Chondrocyte (in vitro differentiated cells): ENCODE data around the gene GSTP1. TPM values are rescaled to one million over a fixed set of nuclear protein-coding genes. Genes with fewer than 3 reads are reported as not detected.
A peak's percentile ranks its signal among the peaks of the same experiment; 100 is the strongest.

Experiments
- DNase-seq: peaks from one replicate; pipeline ENCODE4 v3.0.0; 2021; ENCODE audit warnings: mixed read lengths, low spot score
- H3K27ac Mint-ChIP-seq: one replicate; pipeline ENCODE4 v1.8.0; 2021; ENCODE audit warnings: mild to moderate bottlenecking, moderate library complexity, mixed read lengths; ENCODE audit not compliant: unreplicated experiment
- H3K27me3 Mint-ChIP-seq: 2 replicates; pipeline ENCODE4 v1.8.0; 2021; ENCODE audit warnings: low read depth, mixed read lengths
- H3K36me3 Mint-ChIP-seq: 2 replicates; pipeline ENCODE4 v1.8.0; 2021; ENCODE audit warnings: low read depth, mixed read lengths
- H3K4me1 Mint-ChIP-seq: 2 replicates; pipeline ENCODE4 v1.8.0; 2021; ENCODE audit warnings: low read depth, mild to moderate bottlenecking, mixed read lengths
- H3K4me3 Mint-ChIP-seq: one replicate; pipeline ENCODE4 v1.8.0; 2021; ENCODE audit warnings: mild to moderate bottlenecking, moderate library complexity, mixed read lengths; ENCODE audit not compliant: unreplicated experiment
- H3K9me3 Mint-ChIP-seq: 2 replicates; pipeline ENCODE4 v1.8.0; 2021; ENCODE audit warnings: low read depth, mixed read lengths
- CTCF ChIP-seq: fragments of 200-600 bp; sonication (generic); IDR thresholded peaks from 2 replicates; pipeline ENCODE4 v1.5.0; 2021; ENCODE audit warnings: antibody characterized with exemption, mild to moderate bottlenecking, moderate library complexity
- total RNA-seq: library from RNA; stranded (reverse); gene quantifications from 3 replicates; pipeline ENCODE4 v1.2.1, GENCODE V29; 2021

GSTP1 gene
- total RNA-seq, 1 donor from 2014 or later, result 644 TPM

DNA sequence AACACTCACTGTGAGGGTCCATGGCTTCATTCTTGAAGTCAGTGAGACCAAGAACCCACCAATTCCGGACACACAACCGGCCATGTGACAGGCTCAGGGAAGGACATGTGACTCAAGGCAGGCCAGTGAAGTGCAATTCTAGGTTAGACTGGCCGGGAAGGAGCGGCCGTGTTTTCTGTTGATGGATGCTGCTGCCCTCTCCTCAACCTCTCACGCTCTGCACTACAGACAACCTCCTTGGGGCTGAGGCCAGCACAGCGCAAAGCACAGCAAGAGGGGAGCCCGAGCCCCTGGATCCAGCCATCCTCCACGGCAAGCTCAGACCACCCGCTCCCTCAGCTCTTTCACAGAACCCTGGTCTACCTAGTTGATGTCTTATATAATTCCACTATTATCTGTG, 43.4 kb downstream of the GSTP1 start:
- no peaks in the 10 kb centered on the region for H3K36me3 Mint-ChIP-seq
- H3K27ac Mint-ChIP-seq, result no peak overlapping the region
- no peaks in the 10 kb centered on the region for H3K9me3 Mint-ChIP-seq
- no peak for DNase-seq
- no peak overlapping the region for H3K4me3 Mint-ChIP-seq
- TF ChIP-seq CTCF, result no peak
- H3K4me1 Mint-ChIP-seq, result peaks cover 5% of the 10 kb centered on the region
- H3K27me3 Mint-ChIP-seq, result no peaks in the 10 kb centered on the region

- no peak overlapping the region for H3K27ac Mint-ChIP-seq
These were observed 43.8 kb downstream of the GSTP1 start for GRCh38 chr11:67627441-67627811.

DNA sequence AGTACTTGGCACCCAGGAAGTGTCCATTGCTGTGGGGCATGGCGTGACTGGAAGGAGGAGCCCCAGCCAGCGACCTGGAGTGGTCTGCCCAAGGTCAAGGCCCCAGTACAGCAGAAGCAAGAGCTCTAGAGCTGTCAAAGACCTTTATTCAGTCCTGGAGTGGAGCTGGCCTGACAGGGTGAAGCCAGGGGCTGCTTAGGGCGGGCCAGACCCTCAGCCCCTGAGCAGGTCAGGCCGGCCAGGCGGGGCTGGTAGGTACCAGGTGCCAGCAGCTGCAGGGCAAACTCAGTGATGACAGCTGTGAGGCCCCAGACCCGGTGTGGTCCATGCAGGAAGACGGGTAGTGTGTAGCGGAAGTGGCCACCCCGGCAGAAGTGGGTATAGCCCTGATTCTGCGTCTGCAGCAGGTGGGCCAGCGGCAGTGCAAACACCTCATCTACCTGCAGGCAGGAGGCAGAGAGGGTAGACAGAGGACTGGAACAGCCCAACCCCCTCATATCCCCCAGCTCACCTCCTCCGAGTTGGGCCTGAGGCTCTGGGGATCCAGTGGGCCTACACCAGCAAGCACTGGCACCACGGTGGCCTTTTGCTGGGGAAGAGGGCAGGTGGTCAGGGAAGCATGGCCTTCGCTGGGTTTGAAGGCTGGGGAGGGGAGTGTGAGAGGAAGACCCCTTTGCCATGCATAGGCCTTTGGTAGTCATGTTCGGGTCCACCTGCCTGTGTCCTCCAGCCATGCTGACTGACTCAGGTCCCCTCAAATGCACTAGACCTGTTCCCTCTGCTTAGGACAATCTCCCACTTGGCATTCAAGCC, 44.4 kb downstream of the GSTP1 start:
- H3K27me3 Mint-ChIP-seq, result no peaks in the 10 kb centered on the region
- no peak overlapping the region for H3K4me3 Mint-ChIP-seq

More at GRCh38 chr11:67627441-67627811, 43.8 kb downstream of the GSTP1 start:
- H3K9me3 Mint-ChIP-seq, result no peaks in the 10 kb centered on the region
- H3K4me3 Mint-ChIP-seq, result no peak overlapping the region
- no peaks in the 10 kb centered on the region for H3K27me3 Mint-ChIP-seq
- DNase-seq, result peak; percentile 79
- no peak for TF ChIP-seq CTCF
- peaks cover 5% of the 10 kb centered on the region for H3K4me1 Mint-ChIP-seq
- H3K36me3 Mint-ChIP-seq, result no peaks in the 10 kb centered on the region

DNA sequence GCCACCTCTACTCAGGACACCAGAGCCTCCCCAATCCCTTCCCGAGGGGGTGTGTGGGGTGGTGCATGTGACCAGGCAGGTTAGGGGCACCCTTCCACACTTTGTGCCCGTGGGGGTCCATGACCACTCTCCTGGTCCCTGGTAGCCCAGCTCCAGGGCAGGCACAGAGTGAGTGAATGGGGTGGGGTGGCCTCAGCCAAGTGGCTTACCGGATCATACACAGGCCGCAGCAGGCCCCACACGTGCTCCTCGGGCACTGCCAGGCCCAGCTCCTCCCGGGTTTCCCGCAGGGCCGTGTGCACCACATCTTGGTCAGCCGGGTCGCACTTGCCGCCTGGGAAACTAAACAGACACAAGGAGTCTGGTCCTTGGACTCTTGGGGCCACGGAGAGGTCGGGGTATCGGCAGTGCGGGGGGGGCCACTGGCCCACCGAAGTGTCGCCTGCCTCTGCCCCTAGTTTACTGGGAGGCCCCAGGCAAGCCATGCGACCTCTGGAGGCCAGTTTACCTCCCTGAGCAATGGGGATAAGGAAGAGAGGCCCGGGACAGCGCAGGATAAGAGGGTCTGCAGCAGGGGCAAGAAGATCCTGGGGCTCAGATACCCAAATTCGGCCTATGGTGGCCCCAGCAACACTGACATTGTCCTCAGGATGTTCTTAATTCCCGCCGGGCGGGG, 45.2 kb downstream of the GSTP1 start:
- H3K36me3 Mint-ChIP-seq, result no peaks in the 10 kb centered on the region
- no peak overlapping the region for H3K27ac Mint-ChIP-seq
- DNase-seq, result peak; percentile 74
- no peaks in the 10 kb centered on the region for H3K9me3 Mint-ChIP-seq
- TF ChIP-seq CTCF, result no peak
- peak overlapping the region; percentile 72 for H3K4me3 Mint-ChIP-seq
- H3K4me1 Mint-ChIP-seq, result peaks cover 5% of the 10 kb centered on the region
- H3K27me3 Mint-ChIP-seq, result no peaks in the 10 kb centered on the region

More for the DNA sequence above, 44.4 kb downstream of the GSTP1 start:
- Mint-ChIP-seq H3K27ac (no peak overlapping the region), H3K9me3 (no peaks in the 10 kb centered on the region), H3K36me3 (no peaks in the 10 kb centered on the region), H3K4me1 (peaks cover 5% of the 10 kb centered on the region)
- peak; percentile 83 for DNase-seq
- no peak for TF ChIP-seq CTCF

- peak; percentile 96 for TF ChIP-seq CTCF
- H3K4me3 Mint-ChIP-seq, result peak within 1 kb of the TSS; percentile 78
- peak within 1 kb of the TSS; percentile 89 for H3K27ac Mint-ChIP-seq
- H3K4me1 Mint-ChIP-seq, result peaks cover 5% of the 10 kb centered on the region
- no peaks in the 10 kb centered on the region for H3K9me3 Mint-ChIP-seq
- no peaks in the 10 kb centered on the region for H3K36me3 Mint-ChIP-seq
- peak; percentile 94 for DNase-seq
- no peaks in the 10 kb centered on the region for H3K27me3 Mint-ChIP-seq
These were observed 46.0 kb downstream of the GSTP1 start, which contains the start of gene NUDT8 for GRCh38 chr11:67629386-67630227. TSS of gene NUDT8 (minus strand) at chr11:67629937. CDS start at chr11:67629911, 26 bp downstream.
